ENCODE results near the gene AARS2. TPM values are rescaled to one million over a fixed set of nuclear protein-coding genes. Genes with fewer than 3 reads are reported as not detected.

Gene AARS2
- total and polyA plus RNA-seq, 9 of the 15 experiments (the other 6 are each of a cell fraction or from before 2014, with no cell fraction given), result 0.97 to 34.0 (median 18.3) TPM

DNA sequence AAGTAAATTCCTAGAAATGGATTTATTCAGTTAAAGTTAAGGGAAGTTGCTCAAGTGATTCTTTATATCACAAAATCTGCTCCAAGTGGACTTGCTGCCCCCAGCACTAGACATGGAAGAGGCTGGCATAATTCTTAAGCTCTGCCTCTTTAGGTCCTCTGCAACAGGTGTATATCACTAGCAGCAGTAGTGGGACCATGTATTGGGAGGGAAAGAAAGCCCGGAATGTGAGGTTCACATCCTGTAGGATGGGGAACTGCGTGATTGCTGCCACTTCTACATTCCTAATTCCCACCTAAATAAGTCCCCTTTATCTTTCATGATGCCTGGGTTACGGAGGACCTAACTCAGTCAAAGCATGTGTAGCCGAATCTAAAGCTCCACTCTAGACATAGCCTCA is 42.5 kb upstream of the AARS2 start (continued):
- TF ChIP-seq, protein P1, sequence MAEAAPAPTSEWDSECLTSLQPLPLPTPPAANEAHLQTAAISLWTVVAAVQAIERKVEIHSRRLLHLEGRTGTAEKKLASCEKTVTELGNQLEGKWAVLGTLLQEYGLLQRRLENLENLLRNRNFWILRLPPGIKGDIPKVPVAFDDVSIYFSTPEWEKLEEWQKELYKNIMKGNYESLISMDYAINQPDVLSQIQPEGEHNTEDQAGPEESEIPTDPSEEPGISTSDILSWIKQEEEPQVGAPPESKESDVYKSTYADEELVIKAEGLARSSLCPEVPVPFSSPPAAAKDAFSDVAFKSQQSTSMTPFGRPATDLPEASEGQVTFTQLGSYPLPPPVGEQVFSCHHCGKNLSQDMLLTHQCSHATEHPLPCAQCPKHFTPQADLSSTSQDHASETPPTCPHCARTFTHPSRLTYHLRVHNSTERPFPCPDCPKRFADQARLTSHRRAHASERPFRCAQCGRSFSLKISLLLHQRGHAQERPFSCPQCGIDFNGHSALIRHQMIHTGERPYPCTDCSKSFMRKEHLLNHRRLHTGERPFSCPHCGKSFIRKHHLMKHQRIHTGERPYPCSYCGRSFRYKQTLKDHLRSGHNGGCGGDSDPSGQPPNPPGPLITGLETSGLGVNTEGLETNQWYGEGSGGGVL (CRISPR knock-in tag; IDR thresholded peaks at IDR 0.05), result no peak
- TF ChIP-seq, protein P2, sequence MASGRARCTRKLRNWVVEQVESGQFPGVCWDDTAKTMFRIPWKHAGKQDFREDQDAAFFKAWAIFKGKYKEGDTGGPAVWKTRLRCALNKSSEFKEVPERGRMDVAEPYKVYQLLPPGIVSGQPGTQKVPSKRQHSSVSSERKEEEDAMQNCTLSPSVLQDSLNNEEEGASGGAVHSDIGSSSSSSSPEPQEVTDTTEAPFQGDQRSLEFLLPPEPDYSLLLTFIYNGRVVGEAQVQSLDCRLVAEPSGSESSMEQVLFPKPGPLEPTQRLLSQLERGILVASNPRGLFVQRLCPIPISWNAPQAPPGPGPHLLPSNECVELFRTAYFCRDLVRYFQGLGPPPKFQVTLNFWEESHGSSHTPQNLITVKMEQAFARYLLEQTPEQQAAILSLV (tag; IDR thresholded peaks at IDR 0.05), result no peak
- TF ChIP-seq ZBTB43 (CRISPR knock-in tag; IDR thresholded peaks at IDR 0.05) (no peak), MCM5 (IDR thresholded peaks at IDR 0.05; ENCODE audit: low read depth) (no peak), BRD4 (IDR thresholded peaks at IDR 0.05) (no peak), FOXA3 (CRISPR knock-in tag; conservative IDR thresholded peaks at IDR 0.05 in 1 of 2, IDR thresholded peaks at IDR 0.05 in 1 of 2) (no peak), ZBTB7A (IDR thresholded peaks at IDR 0.05; ENCODE audit: borderline replicate concordance, control insufficient read depth, low read depth, low read length) (no peak), ELF2 (CRISPR knock-in tag; IDR thresholded peaks at IDR 0.05) (no peak)
- TF ChIP-seq, protein P3, sequence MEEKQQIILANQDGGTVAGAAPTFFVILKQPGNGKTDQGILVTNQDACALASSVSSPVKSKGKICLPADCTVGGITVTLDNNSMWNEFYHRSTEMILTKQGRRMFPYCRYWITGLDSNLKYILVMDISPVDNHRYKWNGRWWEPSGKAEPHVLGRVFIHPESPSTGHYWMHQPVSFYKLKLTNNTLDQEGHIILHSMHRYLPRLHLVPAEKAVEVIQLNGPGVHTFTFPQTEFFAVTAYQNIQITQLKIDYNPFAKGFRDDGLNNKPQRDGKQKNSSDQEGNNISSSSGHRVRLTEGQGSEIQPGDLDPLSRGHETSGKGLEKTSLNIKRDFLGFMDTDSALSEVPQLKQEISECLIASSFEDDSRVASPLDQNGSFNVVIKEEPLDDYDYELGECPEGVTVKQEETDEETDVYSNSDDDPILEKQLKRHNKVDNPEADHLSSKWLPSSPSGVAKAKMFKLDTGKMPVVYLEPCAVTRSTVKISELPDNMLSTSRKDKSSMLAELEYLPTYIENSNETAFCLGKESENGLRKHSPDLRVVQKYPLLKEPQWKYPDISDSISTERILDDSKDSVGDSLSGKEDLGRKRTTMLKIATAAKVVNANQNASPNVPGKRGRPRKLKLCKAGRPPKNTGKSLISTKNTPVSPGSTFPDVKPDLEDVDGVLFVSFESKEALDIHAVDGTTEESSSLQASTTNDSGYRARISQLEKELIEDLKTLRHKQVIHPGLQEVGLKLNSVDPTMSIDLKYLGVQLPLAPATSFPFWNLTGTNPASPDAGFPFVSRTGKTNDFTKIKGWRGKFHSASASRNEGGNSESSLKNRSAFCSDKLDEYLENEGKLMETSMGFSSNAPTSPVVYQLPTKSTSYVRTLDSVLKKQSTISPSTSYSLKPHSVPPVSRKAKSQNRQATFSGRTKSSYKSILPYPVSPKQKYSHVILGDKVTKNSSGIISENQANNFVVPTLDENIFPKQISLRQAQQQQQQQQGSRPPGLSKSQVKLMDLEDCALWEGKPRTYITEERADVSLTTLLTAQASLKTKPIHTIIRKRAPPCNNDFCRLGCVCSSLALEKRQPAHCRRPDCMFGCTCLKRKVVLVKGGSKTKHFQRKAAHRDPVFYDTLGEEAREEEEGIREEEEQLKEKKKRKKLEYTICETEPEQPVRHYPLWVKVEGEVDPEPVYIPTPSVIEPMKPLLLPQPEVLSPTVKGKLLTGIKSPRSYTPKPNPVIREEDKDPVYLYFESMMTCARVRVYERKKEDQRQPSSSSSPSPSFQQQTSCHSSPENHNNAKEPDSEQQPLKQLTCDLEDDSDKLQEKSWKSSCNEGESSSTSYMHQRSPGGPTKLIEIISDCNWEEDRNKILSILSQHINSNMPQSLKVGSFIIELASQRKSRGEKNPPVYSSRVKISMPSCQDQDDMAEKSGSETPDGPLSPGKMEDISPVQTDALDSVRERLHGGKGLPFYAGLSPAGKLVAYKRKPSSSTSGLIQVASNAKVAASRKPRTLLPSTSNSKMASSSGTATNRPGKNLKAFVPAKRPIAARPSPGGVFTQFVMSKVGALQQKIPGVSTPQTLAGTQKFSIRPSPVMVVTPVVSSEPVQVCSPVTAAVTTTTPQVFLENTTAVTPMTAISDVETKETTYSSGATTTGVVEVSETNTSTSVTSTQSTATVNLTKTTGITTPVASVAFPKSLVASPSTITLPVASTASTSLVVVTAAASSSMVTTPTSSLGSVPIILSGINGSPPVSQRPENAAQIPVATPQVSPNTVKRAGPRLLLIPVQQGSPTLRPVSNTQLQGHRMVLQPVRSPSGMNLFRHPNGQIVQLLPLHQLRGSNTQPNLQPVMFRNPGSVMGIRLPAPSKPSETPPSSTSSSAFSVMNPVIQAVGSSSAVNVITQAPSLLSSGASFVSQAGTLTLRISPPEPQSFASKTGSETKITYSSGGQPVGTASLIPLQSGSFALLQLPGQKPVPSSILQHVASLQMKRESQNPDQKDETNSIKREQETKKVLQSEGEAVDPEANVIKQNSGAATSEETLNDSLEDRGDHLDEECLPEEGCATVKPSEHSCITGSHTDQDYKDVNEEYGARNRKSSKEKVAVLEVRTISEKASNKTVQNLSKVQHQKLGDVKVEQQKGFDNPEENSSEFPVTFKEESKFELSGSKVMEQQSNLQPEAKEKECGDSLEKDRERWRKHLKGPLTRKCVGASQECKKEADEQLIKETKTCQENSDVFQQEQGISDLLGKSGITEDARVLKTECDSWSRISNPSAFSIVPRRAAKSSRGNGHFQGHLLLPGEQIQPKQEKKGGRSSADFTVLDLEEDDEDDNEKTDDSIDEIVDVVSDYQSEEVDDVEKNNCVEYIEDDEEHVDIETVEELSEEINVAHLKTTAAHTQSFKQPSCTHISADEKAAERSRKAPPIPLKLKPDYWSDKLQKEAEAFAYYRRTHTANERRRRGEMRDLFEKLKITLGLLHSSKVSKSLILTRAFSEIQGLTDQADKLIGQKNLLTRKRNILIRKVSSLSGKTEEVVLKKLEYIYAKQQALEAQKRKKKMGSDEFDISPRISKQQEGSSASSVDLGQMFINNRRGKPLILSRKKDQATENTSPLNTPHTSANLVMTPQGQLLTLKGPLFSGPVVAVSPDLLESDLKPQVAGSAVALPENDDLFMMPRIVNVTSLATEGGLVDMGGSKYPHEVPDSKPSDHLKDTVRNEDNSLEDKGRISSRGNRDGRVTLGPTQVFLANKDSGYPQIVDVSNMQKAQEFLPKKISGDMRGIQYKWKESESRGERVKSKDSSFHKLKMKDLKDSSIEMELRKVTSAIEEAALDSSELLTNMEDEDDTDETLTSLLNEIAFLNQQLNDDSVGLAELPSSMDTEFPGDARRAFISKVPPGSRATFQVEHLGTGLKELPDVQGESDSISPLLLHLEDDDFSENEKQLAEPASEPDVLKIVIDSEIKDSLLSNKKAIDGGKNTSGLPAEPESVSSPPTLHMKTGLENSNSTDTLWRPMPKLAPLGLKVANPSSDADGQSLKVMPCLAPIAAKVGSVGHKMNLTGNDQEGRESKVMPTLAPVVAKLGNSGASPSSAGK (IDR thresholded peaks at IDR 0.05), result no peak
